Measurements from ENCODE around the gene NPAS3.

- TF ChIP-seq EZH2phosphoT487 (IDR thresholded peaks at IDR 0.05; ENCODE audit: borderline replicate concordance) (no peak), CTCF (IDR thresholded peaks at IDR 0.05 in 2 of 3, conservative IDR thresholded peaks at IDR 0.05 in 1 of 3; ENCODE audit: borderline replicate concordance in 1 of 3, insufficient read depth in 1 of 3, low read depth in 2 of 3, low read length in 2 of 3) (no peak), POLR2AphosphoS5 (IDR thresholded peaks at IDR 0.05; ENCODE audit: low read depth, low read length) (no peak), FOSL1 (IDR thresholded peaks at IDR 0.05; ENCODE audit: low read depth) (no peak)
Measured at GRCh38 chr14:32925439-32925838, 13.2 kb upstream of the NPAS3 start.
